T-cell (primary cell): ENCODE measurements around the gene CACNG4. TPM values are rescaled to one million over a fixed set of nuclear protein-coding genes. Genes with fewer than 3 reads are reported as not detected.

Experiments
- ATAC-seq, 4 experiments: fragments of 200-7000 bp in 3 of 4; fragments of 150-1000 bp in 1 of 4; cut with Tn5 transposase; replicated peaks in 1 of 4; 1 replicate in 3 of 4; 2 replicates in 1 of 4; pipeline ENCODE4 v1.10.0; 2021; ENCODE audit warnings: moderate library complexity in 3 of 4, mild to moderate bottlenecking in 2 of 4, moderate number of reproducible peaks in 1 of 4
- CTCF ChIA-PET, 2 donors: fragments of 300-600 bp; sonication (Branson Sonifier 250); formaldehyde crosslinking; loops; one replicate each; lab custom pipeline; 2022; ENCODE audit warnings: antibody characterized with exemption in 2 of 2; lab: Charles Lee
- POLR2A ChIA-PET, 2 donors: fragments of 300-600 bp; sonication (Branson Sonifier 250); formaldehyde crosslinking; loops; one replicate each; lab custom pipeline; 2022; ENCODE audit warnings: antibody characterized with exemption in 2 of 2; lab: Charles Lee
- DNase-seq, 35 experiments: peaks; one replicate each; pipeline versions ENCODE4 v3.0.0 to v3.0.0-alpha.2; 2013 to 2023
- H3K27ac ChIP-seq: one replicate; pipeline ENCODE4 v1.5.1; 2013; ENCODE audit warnings: low read length
- H3K27me3 ChIP-seq, 2 experiments: replicated peaks in 1 of 2; 1 replicate in 1 of 2; 2 replicates in 1 of 2; pipeline versions ENCODE4 v1.6.1 to v1.7.0; 2013; ENCODE audit warnings: low read length in 1 of 2, mixed read lengths in 1 of 2; ENCODE audit not compliant: control insufficient read depth in 2 of 2, insufficient read depth in 2 of 2; ENCODE audit errors: extremely low read depth in 1 of 2
- H3K36me3 ChIP-seq, 2 donors: 1 replicate in 1 of 2; 2 replicates in 1 of 2; pipeline versions ENCODE4 v1.6.1 to v1.7.0; 2013; ENCODE audit warnings: low read length in 1 of 2; ENCODE audit not compliant: control insufficient read depth in 2 of 2, insufficient read depth in 1 of 2; ENCODE audit errors: extremely low read depth in 1 of 2
- H3K4me1 ChIP-seq, 2 experiments: 1 replicate in 1 of 2; 2 replicates in 1 of 2; pipeline versions ENCODE4 v1.6.1 to v1.7.0; 2013; ENCODE audit warnings: low read length in 2 of 2, mixed read lengths in 1 of 2; ENCODE audit not compliant: insufficient read depth in 2 of 2, control insufficient read depth in 1 of 2; ENCODE audit errors: extremely low read depth in 1 of 2
- H3K4me3 ChIP-seq, 2 donors: 1 replicate in 1 of 2; 2 replicates in 1 of 2; pipeline versions ENCODE4 v1.5.1 to v1.7.0; 2013; ENCODE audit warnings: mild to moderate bottlenecking in 2 of 2, low read length in 1 of 2, moderate library complexity in 1 of 2; ENCODE audit not compliant: control insufficient read depth in 1 of 2; ENCODE audit errors: extremely low read depth in 1 of 2
- H3K9me3 ChIP-seq: 2 replicates; pipeline ENCODE4 v1.7.0; 2013
- H3K27ac Mint-ChIP-seq, 2 donors: one replicate each; pipeline ENCODE4 v1.8.0; 2020 to 2021; ENCODE audit warnings: mild to moderate bottlenecking in 2 of 2, mixed read lengths in 2 of 2
- H3K27me3 Mint-ChIP-seq, 2 donors: one replicate each; pipeline ENCODE4 v1.8.0; 2021 to 2022; ENCODE audit warnings: mixed read lengths in 2 of 2
- H3K36me3 Mint-ChIP-seq: one replicate; pipeline ENCODE4 v1.8.0; 2021; ENCODE audit warnings: mixed read lengths
- H3K4me1 Mint-ChIP-seq, 3 donors: one replicate each; pipeline ENCODE4 v1.8.0; 2020 to 2022; ENCODE audit warnings: mixed read lengths in 3 of 3, mild to moderate bottlenecking in 1 of 3
- H3K4me3 Mint-ChIP-seq, 3 donors: one replicate each; pipeline ENCODE4 v1.8.0; 2020 to 2022; ENCODE audit warnings: mild to moderate bottlenecking in 3 of 3, mixed read lengths in 3 of 3, moderate library complexity in 3 of 3
- H3K9me3 Mint-ChIP-seq, 3 donors: one replicate each; pipeline ENCODE4 v1.8.0; 2020 to 2022; ENCODE audit warnings: mixed read lengths in 3 of 3
- WGBS: methylation state at CpG from one replicate; pipeline ENCODE4 v1.1.5; 2013; ENCODE audit warnings: missing lambda C conversion rate; ENCODE audit not compliant: insufficient coverage; 5-methylcytosine and 5-hydroxymethylcytosine counted together
- total RNA-seq, 35 experiments: library from RNA in 6 of 35; stranded (reverse) in 6 of 35; fragments of 120-200 nt in 1 of 35; gene quantifications; one replicate each; pipeline versions ENCODE4 v1.2.1 to v1.2.4 and lab custom pipeline; 2013 to 2026

CACNG4 gene
- total RNA-seq, 5 donors from 2014 or later (not counting 1 experiment from before 2014, with no cell fraction given): 0.06 to 0.20 (median 0.13) TPM; not detected in 2

DNA sequence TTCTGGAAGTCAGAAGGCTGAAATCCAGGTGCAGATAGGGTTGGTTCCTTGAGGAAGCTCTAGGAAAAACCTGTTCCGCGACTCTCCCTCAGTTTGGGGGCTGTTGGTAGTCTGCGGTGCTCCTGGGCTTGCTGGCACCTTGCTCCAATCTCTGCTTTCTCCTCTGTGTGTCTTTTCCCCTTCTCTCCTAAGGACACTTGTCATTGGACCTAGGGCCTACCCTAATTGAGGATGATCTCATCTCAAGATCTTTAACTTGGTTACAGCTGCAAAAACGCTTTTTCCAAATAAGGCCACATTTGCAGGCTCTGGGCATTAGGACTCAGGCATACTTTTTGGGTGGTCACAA is 12.9 kb upstream of the CACNG4 start:
- Mint-ChIP-seq H3K4me1 (no peaks in the 10 kb centered on the region), H3K36me3 (no peaks in the 10 kb centered on the region), H3K4me3 (no peak overlapping the region), H3K9me3 (no peaks in the 10 kb centered on the region), H3K27me3 (peaks cover 27 to 28% of the 10 kb centered on the region in 2 donors), H3K27ac (no peak overlapping the region)
- ChIA-PET POLR2A (interaction anchor here in 1 of 2 donors (0.5 kb wide), 1 partner anchor 998 kb away, joined by 3 read pairs; no protein-coding TSS in a partner anchor), CTCF (no interaction called here)
- ATAC-seq (no peak), DNase-seq (no peak)
- Histone ChIP-seq H3K4me3 (no peak overlapping the region), H3K27me3 (peaks cover 0 to 39% of the 10 kb centered on the region in 2 experiments), H3K9me3 (no peaks in the 10 kb centered on the region), H3K36me3 (no peaks in the 10 kb centered on the region), H3K4me1 (no peaks in the 10 kb centered on the region), H3K27ac (no peak overlapping the region)
- 89% methylated on average over 3 of the region's 4 CpGs for WGBS

- H3K27ac Mint-ChIP-seq: no peak overlapping the region
- no peaks in the 10 kb centered on the region for H3K4me1 ChIP-seq
- ATAC-seq (no peak), DNase-seq (no peak)
- POLR2A ChIA-PET: interaction anchor here in 1 of 2 donors (0.5 kb wide), 1 partner anchor 999 kb away, joined by 3 read pairs; no protein-coding TSS in a partner anchor
- no peak overlapping the region for H3K4me3 ChIP-seq
- CTCF ChIA-PET: no interaction called here
- peaks cover 0 to 34% of the 10 kb centered on the region in 2 experiments for H3K27me3 ChIP-seq
- no peaks in the 10 kb centered on the region for H3K4me1 Mint-ChIP-seq
- no peaks in the 10 kb centered on the region for H3K36me3 ChIP-seq
- 93% methylated on average over 10 of the region's 10 CpGs for WGBS
- H3K9me3 Mint-ChIP-seq: no peaks in the 10 kb centered on the region
- H3K27ac ChIP-seq: no peak overlapping the region
- H3K27me3 Mint-ChIP-seq: peaks cover 22 to 25% of the 10 kb centered on the region in 2 donors
- H3K9me3 ChIP-seq: no peaks in the 10 kb centered on the region
- H3K4me3 Mint-ChIP-seq: no peak overlapping the region
- H3K36me3 Mint-ChIP-seq: no peaks in the 10 kb centered on the region
Measured at GRCh38 chr17:66952031-66952524, 12.4 kb upstream of the CACNG4 start.

GRCh38 chr17:66952681-66953629 is 11.6 kb upstream of the CACNG4 start:
- no peaks in the 10 kb centered on the region for H3K4me1 Mint-ChIP-seq
- H3K4me3 ChIP-seq: no peak overlapping the region
- POLR2A ChIA-PET: no interaction called here
- no peak for ATAC-seq
- DNase-seq: no peak
- H3K27ac Mint-ChIP-seq: no peak overlapping the region
- H3K36me3 ChIP-seq: no peaks in the 10 kb centered on the region
- CTCF ChIA-PET: no interaction called here
- H3K9me3 Mint-ChIP-seq: no peaks in the 10 kb centered on the region
- no peaks in the 10 kb centered on the region for H3K4me1 ChIP-seq
- H3K27me3 ChIP-seq: peaks cover 0 to 35% of the 10 kb centered on the region in 2 experiments
- H3K27ac ChIP-seq: no peak overlapping the region
- H3K4me3 Mint-ChIP-seq: no peak overlapping the region
- H3K27me3 Mint-ChIP-seq: peaks cover 21 to 25% of the 10 kb centered on the region in 2 donors
- WGBS: 75% methylated on average over 5 of the region's 14 CpGs
- H3K36me3 Mint-ChIP-seq: no peaks in the 10 kb centered on the region
- H3K9me3 ChIP-seq: no peaks in the 10 kb centered on the region

GRCh38 chr17:66953630-66954020 is 10.9 kb upstream of the CACNG4 start:
- Histone ChIP-seq H3K36me3 (no peaks in the 10 kb centered on the region), H3K4me1 (no peaks in the 10 kb centered on the region), H3K27me3 (peaks cover 0 to 35% of the 10 kb centered on the region in 2 experiments), H3K27ac (no peak overlapping the region), H3K4me3 (no peak overlapping the region), H3K9me3 (no peaks in the 10 kb centered on the region)
- ChIA-PET CTCF (no interaction called here), POLR2A (no interaction called here)
- H3K27me3 Mint-ChIP-seq: peaks cover 14 to 21% of the 10 kb centered on the region in 2 donors
- 100% methylated on average over 2 of the region's 7 CpGs for WGBS
- H3K27ac Mint-ChIP-seq: no peak overlapping the region
- H3K9me3 Mint-ChIP-seq: no peaks in the 10 kb centered on the region
- H3K4me1 Mint-ChIP-seq: no peaks in the 10 kb centered on the region
- H3K36me3 Mint-ChIP-seq: no peaks in the 10 kb centered on the region
- DNase-seq: no peak
- H3K4me3 Mint-ChIP-seq: no peak overlapping the region
- no peak for ATAC-seq

DNA sequence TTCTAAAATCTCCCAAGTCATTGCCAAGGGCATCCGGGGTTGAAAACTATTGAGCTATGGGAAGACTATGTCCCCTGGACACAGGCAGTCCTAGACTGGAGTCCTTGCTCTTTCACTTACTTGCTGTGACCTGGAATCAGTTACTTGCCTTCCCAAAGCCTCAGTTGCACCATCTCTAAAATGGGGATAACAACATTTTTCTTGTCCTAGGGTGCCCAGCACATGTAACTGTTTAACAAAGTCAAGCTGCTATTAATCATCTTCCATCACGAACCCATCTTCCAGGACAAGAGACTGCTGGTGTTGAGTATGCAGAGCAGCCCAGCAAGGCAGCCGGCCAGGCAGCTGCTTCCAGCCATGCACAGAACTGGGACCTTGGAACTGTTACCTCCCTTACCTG is 9.9 kb upstream of the CACNG4 start:
- no peak overlapping the region for H3K4me3 ChIP-seq
- peaks cover 14 to 16% of the 10 kb centered on the region in 2 donors for H3K27me3 Mint-ChIP-seq
- H3K4me1 Mint-ChIP-seq: no peaks in the 10 kb centered on the region
- H3K4me1 ChIP-seq: no peaks in the 10 kb centered on the region
- H3K9me3 Mint-ChIP-seq: no peaks in the 10 kb centered on the region
- no peak for DNase-seq
- ATAC-seq: no peak
- no peaks in the 10 kb centered on the region for H3K9me3 ChIP-seq
- 68% methylated on average over 2 of the region's 3 CpGs for WGBS
- no peak overlapping the region for H3K4me3 Mint-ChIP-seq
- CTCF ChIA-PET: no interaction called here
- no peak overlapping the region for H3K27ac Mint-ChIP-seq
- no peaks in the 10 kb centered on the region for H3K36me3 Mint-ChIP-seq
- no peaks in the 10 kb centered on the region for H3K36me3 ChIP-seq
- POLR2A ChIA-PET: no interaction called here
- no peak overlapping the region for H3K27ac ChIP-seq
- peaks cover 0 to 39% of the 10 kb centered on the region in 2 experiments for H3K27me3 ChIP-seq

DNA sequence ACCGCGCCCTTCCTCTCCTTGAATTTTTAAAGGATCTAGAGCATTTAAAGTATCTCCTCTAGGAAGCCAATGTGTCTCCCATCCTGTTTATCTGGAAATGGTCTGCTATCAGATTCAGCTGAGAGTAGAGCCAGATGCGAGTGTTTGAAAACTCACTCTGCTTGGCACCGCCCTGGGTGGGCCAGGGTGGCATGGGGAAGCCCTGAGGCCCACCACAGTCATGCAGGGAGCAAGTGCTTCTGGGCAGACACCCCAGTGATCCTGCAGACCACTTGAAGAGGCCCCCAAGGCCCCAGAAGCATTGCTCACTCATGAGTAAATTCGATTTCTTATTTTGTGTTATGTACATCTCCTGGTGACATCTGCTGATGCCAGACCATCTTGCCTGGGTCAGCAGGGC is 8.7 kb upstream of the CACNG4 start:
- DNase-seq (no peak), ATAC-seq (no peak)
- Mint-ChIP-seq H3K9me3 (no peaks in the 10 kb centered on the region), H3K36me3 (no peaks in the 10 kb centered on the region), H3K4me1 (no peaks in the 10 kb centered on the region), H3K4me3 (no peak overlapping the region), H3K27ac (no peak overlapping the region), H3K27me3 (peaks cover 11 to 14% of the 10 kb centered on the region in 2 donors)
- H3K9me3 ChIP-seq: no peaks in the 10 kb centered on the region
- H3K36me3 ChIP-seq: no peaks in the 10 kb centered on the region
- no peak overlapping the region for H3K4me3 ChIP-seq
- H3K4me1 ChIP-seq: no peaks in the 10 kb centered on the region
- H3K27ac ChIP-seq: no peak overlapping the region
- ChIA-PET POLR2A (no interaction called here), CTCF (no interaction called here)
- 83% methylated on average over 5 of the region's 5 CpGs for WGBS
- peaks cover 0 to 47% of the 10 kb centered on the region in 2 experiments for H3K27me3 ChIP-seq
